IMR-90 (cell line): ENCODE data around the gene CTDSPL. TPM values are rescaled to one million over a fixed set of nuclear protein-coding genes. Genes with fewer than 3 reads are reported as not detected.

Experiments used
- ATAC-seq: fragments of 200-7000 bp; cut with Tn5 transposase; 2 replicates; pipeline ENCODE4 v1.9.1; 2020; ENCODE audit warnings: low read depth, mild to moderate bottlenecking, moderate library complexity
- BruUV-seq: library from RNA; stranded (reverse); fragments of 400-500 nt; replicated peaks from 2 replicates; lab custom pipeline; 2021; lab: Mats Ljungman, UMichigan
- CTCF ChIA-PET: fragments of 300-600 bp; formaldehyde crosslinking; extraction: SDS; loops from one replicate; lab custom pipeline; 2021; ENCODE audit warnings: antibody characterized with exemption; lab: Yijun Ruan, JAX
- POLR2A ChIA-PET: fragments of 300-600 bp; sonication (Branson Sonifier 250); formaldehyde crosslinking; loops from one replicate; lab custom pipeline; 2022; ENCODE audit warnings: antibody characterized with exemption; ENCODE audit not compliant: unreplicated experiment; lab: Charles Lee
- DNase-seq: peaks from one replicate; pipeline ENCODE4 v3.0.0; 2013
- H2AFZ ChIP-seq: replicated peaks from 2 replicates; pipeline ENCODE3; 2013; ENCODE audit warnings: low read length, mild to moderate bottlenecking; ENCODE audit not compliant: poor library complexity
- H2AK5ac ChIP-seq: 2 replicates; pipeline ENCODE4 v1.6.1; 2013; ENCODE audit warnings: low read depth, low read length, inconsistent platforms
- H2AK9ac ChIP-seq: replicated peaks from 2 replicates; pipeline ENCODE3; 2013; ENCODE audit warnings: mild to moderate bottlenecking, low read depth, low read length, moderate library complexity; ENCODE audit not compliant: poor library complexity
- H2BK120ac ChIP-seq: 2 replicates; pipeline ENCODE4 v1.6.1; 2013; ENCODE audit warnings: low read depth, low read length, inconsistent platforms
- H2BK15ac ChIP-seq: 3 replicates; pipeline ENCODE4 v1.6.1; 2013; ENCODE audit warnings: low read depth, low read length, inconsistent platforms
- H2BK20ac ChIP-seq: 2 replicates; pipeline ENCODE4 v1.6.1; 2013; ENCODE audit warnings: low read depth, mild to moderate bottlenecking, inconsistent platforms, low read length, moderate library complexity
- H2BK5ac ChIP-seq: 2 replicates; pipeline ENCODE4 v1.6.1; 2013; ENCODE audit warnings: mild to moderate bottlenecking, low read depth, low read length, inconsistent platforms; ENCODE audit not compliant: poor library complexity, severe bottlenecking
- H3K14ac ChIP-seq: replicated peaks from 2 replicates; pipeline ENCODE4 v1.6.1; 2013; ENCODE audit warnings: low read depth, low read length, inconsistent platforms
- H3K18ac ChIP-seq: 2 replicates; pipeline ENCODE4 v1.6.1; 2013; ENCODE audit warnings: low read depth, low read length, control low read depth
- H3K23ac ChIP-seq: 2 replicates; pipeline ENCODE4 v1.6.1; 2013; ENCODE audit warnings: low read depth, low read length, inconsistent platforms
- H3K27ac ChIP-seq: 2 replicates; pipeline ENCODE4 v1.5.1; 2013; ENCODE audit warnings: mild to moderate bottlenecking, control low read depth, low read length; ENCODE audit not compliant: insufficient read depth
- H3K27me3 ChIP-seq: 2 replicates; pipeline ENCODE4 v1.6.1; 2013; ENCODE audit warnings: low read length; ENCODE audit not compliant: control insufficient read depth, insufficient read depth
- H3K36me3 ChIP-seq: 2 replicates; pipeline ENCODE4 v1.6.1; 2013; ENCODE audit warnings: low read length, mixed read lengths; ENCODE audit not compliant: control insufficient read depth, insufficient read depth
- H3K4ac ChIP-seq: 2 replicates; pipeline ENCODE4 v1.6.1; 2013; ENCODE audit warnings: low read depth, low read length, inconsistent platforms
- H3K4me1 ChIP-seq: 2 replicates; pipeline ENCODE4 v1.6.1; 2013; ENCODE audit warnings: low read length, mixed read lengths; ENCODE audit not compliant: control insufficient read depth, insufficient read depth
- H3K4me2 ChIP-seq: 2 replicates; pipeline ENCODE4 v1.6.1; 2013; ENCODE audit warnings: low read depth, mild to moderate bottlenecking, control low read depth, low read length, moderate library complexity
- H3K4me3 ChIP-seq: 2 replicates; pipeline ENCODE4 v1.5.1; 2013; ENCODE audit warnings: low read depth, mild to moderate bottlenecking, control low read depth, low read length, moderate library complexity; ENCODE audit not compliant: insufficient read depth
- H3K56ac ChIP-seq: 2 replicates; pipeline ENCODE4 v1.6.1; 2013; ENCODE audit warnings: low read length, inconsistent platforms; ENCODE audit not compliant: insufficient read depth; ENCODE audit errors: extremely low read depth
- H3K79me1 ChIP-seq, 2 experiments: 2 replicates each; pipeline ENCODE4 v1.6.1; 2013; ENCODE audit warnings: low read length in 2 of 2, inconsistent platforms in 1 of 2, low read depth in 1 of 2
- H3K9ac ChIP-seq: 2 replicates; pipeline ENCODE4 v1.6.1; 2013; ENCODE audit warnings: low read depth, low read length, control low read depth
- H3K9me1 ChIP-seq: 2 replicates; pipeline ENCODE4 v1.6.1; 2013; ENCODE audit warnings: low read length, inconsistent platforms; ENCODE audit not compliant: insufficient read depth
- H3K9me3 ChIP-seq: 2 replicates; pipeline ENCODE4 v1.6.1; 2013; ENCODE audit warnings: low read length; ENCODE audit not compliant: control insufficient read depth, insufficient read depth
- H4K20me1 ChIP-seq: 2 replicates; pipeline ENCODE4 v1.6.1; 2013; ENCODE audit warnings: low read length, inconsistent platforms; ENCODE audit not compliant: insufficient read depth
- H4K5ac ChIP-seq: 2 replicates; pipeline ENCODE4 v1.6.1; 2013; ENCODE audit warnings: mild to moderate bottlenecking, low read depth, low read length, control low read depth
- H4K8ac ChIP-seq, 2 experiments: 2 replicates each; pipeline ENCODE4 v1.6.1; 2013; ENCODE audit warnings: low read depth in 2 of 2, low read length in 2 of 2, control low read depth in 1 of 2, inconsistent platforms in 1 of 2
- H4K91ac ChIP-seq: 2 replicates; pipeline ENCODE4 v1.6.1; 2013; ENCODE audit warnings: low read depth, low read length, inconsistent platforms; ENCODE audit not compliant: insufficient read depth
- BHLHE40 ChIP-seq: fragments of 150-350 bp; IDR thresholded peaks from 2 replicates; pipeline ENCODE4 v1.6.1; 2016; ENCODE audit warnings: mild to moderate bottlenecking, low read depth, low read length
- CEBPB ChIP-seq: IDR thresholded peaks from 2 replicates; pipeline ENCODE4 v1.6.1; 2012; ENCODE audit warnings: low read depth, low read length, improper control_type of control experiment
- CHD1 ChIP-seq: IDR thresholded peaks from 2 replicates; pipeline ENCODE4 v1.6.1; 2012; ENCODE audit warnings: low read depth, low read length, improper control_type of control experiment
- CTCF ChIP-seq: conservative IDR thresholded peaks from 2 replicates; pipeline ENCODE4 v1.5.1; 2012; ENCODE audit warnings: mild to moderate bottlenecking, low read depth, low read length, improper control_type of control experiment
- ELK1 ChIP-seq: fragments of 150-350 bp; IDR thresholded peaks from 2 replicates; pipeline ENCODE4 v1.6.1; 2016; ENCODE audit warnings: low read depth, mild to moderate bottlenecking, low read length, moderate library complexity, borderline replicate concordance
- FOS ChIP-seq: fragments of 150-350 bp; IDR thresholded peaks from 2 replicates; pipeline ENCODE4 v1.6.1; 2016; ENCODE audit warnings: low read depth, low read length
- MAFK ChIP-seq: IDR thresholded peaks from 2 replicates; pipeline ENCODE4 v1.6.1; 2012; ENCODE audit warnings: low read depth, low read length, improper control_type of control experiment
- MAZ ChIP-seq: IDR thresholded peaks from 2 replicates; pipeline ENCODE4 v1.6.1; 2012; ENCODE audit warnings: low read depth, mild to moderate bottlenecking, low read length, improper control_type of control experiment, moderate library complexity, borderline replicate concordance
- MXI1 ChIP-seq: IDR thresholded peaks from 2 replicates; pipeline ENCODE4 v1.6.1; 2012; ENCODE audit warnings: low read depth, mild to moderate bottlenecking, low read length, moderate library complexity, borderline replicate concordance
- NFE2L2 ChIP-seq: fragments of 150-350 bp; IDR thresholded peaks from 2 replicates; pipeline ENCODE4 v1.6.1; 2016; ENCODE audit warnings: low read depth, mild to moderate bottlenecking, low read length
- POLR2A ChIP-seq: IDR thresholded peaks from 2 replicates; pipeline ENCODE4 v1.6.1; 2012; ENCODE audit warnings: mild to moderate bottlenecking, low read depth, low read length
- RAD21 ChIP-seq: IDR thresholded peaks from 2 replicates; pipeline ENCODE4 v1.6.1; 2012; ENCODE audit warnings: low read length, improper control_type of control experiment
- RCOR1 ChIP-seq: IDR thresholded peaks from 2 replicates; pipeline ENCODE4 v1.6.1; 2012; ENCODE audit warnings: mild to moderate bottlenecking, low read length, improper control_type of control experiment; ENCODE audit not compliant: insufficient replicate concordance
- RFX5 ChIP-seq: IDR thresholded peaks from 2 replicates; pipeline ENCODE4 v1.8.0; 2012; ENCODE audit warnings: low read depth, mild to moderate bottlenecking, low read length, moderate library complexity
- SMC3 ChIP-seq: fragments of 150-350 bp; IDR thresholded peaks from 2 replicates; pipeline ENCODE4 v1.6.1; 2016; ENCODE audit warnings: low read depth, mild to moderate bottlenecking, antibody characterized with exemption, low read length, moderate library complexity
- USF2 ChIP-seq: fragments of 150-350 bp; IDR thresholded peaks from 2 replicates; pipeline ENCODE4 v1.6.1; 2017; ENCODE audit warnings: mild to moderate bottlenecking, antibody characterized with exemption, low read length, low read depth
- WGBS, 2 experiments: methylation state at CpG; one replicate each; pipeline versions ENCODE4 v1.1.5 to v1.1.7; 2013; ENCODE audit warnings: missing lambda C conversion rate in 2 of 2; ENCODE audit not compliant: insufficient read length in 1 of 2; ENCODE audit errors: extremely low coverage in 2 of 2; 5-methylcytosine and 5-hydroxymethylcytosine counted together
- dilution Hi-C: fragments of 300-500 bp; cut with HindIII; formaldehyde crosslinking; loops from one replicate; pipeline ENCODE4 v1.14.3; 2018; ENCODE audit warnings: low sequenced_read_pairs; ENCODE audit not compliant: unreplicated experiment
- in situ Hi-C: fragments of 300-500 bp; cut with MboI; formaldehyde crosslinking; loops from 3 replicates; pipeline ENCODE4 v1.14.3; 2019; ENCODE audit warnings: low sequenced_read_pairs, inconsistent platforms, mixed read lengths
- intact Hi-C: fragments of 100-400 bp; cut with micrococcal nuclease; formaldehyde crosslinking; loops from 2 replicates; pipeline ENCODE4 v1.10.0; 2022
- polyA plus RNA-seq, 3 experiments: library from polyadenylated mRNA; depleted of rRNA; stranded (reverse); fragments of >200 nt; gene quantifications; 2 replicates each; pipeline ENCODE4 v1.2.3, GENCODE V29; 2012; ENCODE audit warnings: low replicate concordance in 1 of 3
- total RNA-seq: library from RNA; depleted of rRNA; stranded (reverse); fragments of >200 nt; gene quantifications from 2 replicates; pipeline ENCODE4 v1.2.3, GENCODE V29; 2012

Gene CTDSPL
- total and polyA plus RNA-seq, 2 of the 4 experiments (the other 2 are of a cell fraction), result 24.5 to 29.0 TPM

DNA sequence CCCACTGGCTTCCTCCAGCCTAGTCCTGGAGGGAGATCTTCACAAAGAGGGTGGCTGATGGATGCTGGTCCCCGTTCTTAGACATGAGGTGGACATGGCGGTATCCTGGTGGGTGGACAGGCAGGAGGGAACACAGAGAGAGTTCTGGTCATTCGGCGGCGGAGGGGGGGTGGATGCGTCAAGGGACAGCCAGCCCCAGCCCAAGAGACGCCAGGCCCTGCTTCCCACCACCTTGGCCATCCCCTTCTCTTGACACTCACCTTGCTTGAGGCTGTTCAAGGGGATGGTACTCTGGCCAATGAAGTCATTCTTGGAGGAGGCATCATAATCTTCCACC is 146.0 kb downstream of the CTDSPL start:
- Histone ChIP-seq H2BK20ac (no peak overlapping the region), H3K9ac (no peak overlapping the region), H3K36me3 (peaks cover 29% of the 10 kb centered on the region), H3K9me1 (peaks cover 8% of the 10 kb centered on the region; the same call in 1 of the 2 replicates), H4K8ac (no peak overlapping the region), H2AK5ac (no peak overlapping the region), H3K4me1 (no peaks in the 10 kb centered on the region), H3K27me3 (no peaks in the 10 kb centered on the region), H4K20me1 (peaks cover 8% of the 10 kb centered on the region; the same call in 1 of the 2 replicates), H3K79me1 (no peaks in the 10 kb centered on the region), H2BK15ac (no peak overlapping the region), H3K27ac (no peak overlapping the region), H3K4me2 (no peak overlapping the region), H4K91ac (no peak overlapping the region), H3K23ac (no peak overlapping the region), H3K14ac (no peak overlapping the region), H2BK5ac (no peak overlapping the region), H2AFZ (no peak overlapping the region), H2BK120ac (no peak overlapping the region), H3K4ac (no peak overlapping the region), H2AK9ac (peak overlapping the region; percentile 72), H3K4me3 (no peak overlapping the region), H3K9me3 (no peaks in the 10 kb centered on the region), H3K56ac (no peak overlapping the region), H3K18ac (no peak overlapping the region), H4K5ac (no peak overlapping the region)
- CTCF ChIA-PET, result no interaction called here
- dilution Hi-C loops (no loop called here), in situ Hi-C loops (no loop called here), intact Hi-C loops (no loop called here)
- TF ChIP-seq MXI1 (no peak), NFE2L2 (no peak), POLR2A (no peak), MAZ (no peak), RFX5 (no peak), ELK1 (no peak), RCOR1 (no peak), RAD21 (no peak), CEBPB (no peak), CTCF (no peak), SMC3 (no peak), MAFK (no peak), FOS (no peak), USF2 (no peak), BHLHE40 (no peak), CHD1 (no peak)
- ATAC-seq, result no peak
- 100% methylated on average over 1 of the region's 7 CpGs; no CpG with 5 or more reads in 1 of the 2 experiments for WGBS, 2 experiments
- DNase-seq, result no peak
- BruUV-seq, result no TSS peak
- POLR2A ChIA-PET, result no interaction called here
